Body of pancreas (tissue), 4 donors: Measurements from ENCODE around the gene S1PR3. TPM values are rescaled to one million over a fixed set of nuclear protein-coding genes. Genes with fewer than 3 reads are reported as not detected.
A peak's percentile ranks its signal among the peaks of the same experiment; 100 is the strongest.

Experiments used
- ATAC-seq: fragments of 150-250 bp; one replicate; pipeline ENCODE4 v1.9.1; 2016
- DNase-seq, 4 donors: peaks; one replicate each; pipeline ENCODE4 v3.0.0-alpha.2; 2019
- H3K27ac ChIP-seq, 4 donors: fragments of 200-600 bp; sonication (generic); 1 replicate in 3 of 4; 2 replicates in 1 of 4; pipeline versions ENCODE4 v1.5.1 to v1.6.1; 2016 to 2019; ENCODE audit warnings: mild to moderate bottlenecking in 1 of 4, mixed read lengths in 1 of 4, moderate library complexity in 1 of 4
- H3K27me3 ChIP-seq, 2 donors: fragments of 200-600 bp; sonication (generic); one replicate each; pipeline ENCODE4 v1.6.0; 2016; ENCODE audit warnings: mild to moderate bottlenecking in 1 of 2
- H3K36me3 ChIP-seq, 2 donors: fragments of 200-600 bp; sonication (generic); replicated peaks in 1 of 2; 2 replicates each; pipeline ENCODE4 v1.5.1; 2016; ENCODE audit warnings: low read depth in 2 of 2; ENCODE audit not compliant: insufficient read depth in 1 of 2
- H3K4me1 ChIP-seq: fragments of 200-600 bp; sonication (generic); one replicate; pipeline ENCODE4 v1.6.0; 2016
- H3K4me3 ChIP-seq, 2 donors: fragments of 200-600 bp; sonication (generic); 1 replicate in 1 of 2; 2 replicates in 1 of 2; pipeline ENCODE4 v1.5.1; 2016 to 2019
- H3K9me3 ChIP-seq, 3 donors: fragments of 200-600 bp; sonication (generic); 1 replicate in 2 of 3; 2 replicates in 1 of 3; pipeline ENCODE4 v1.5.1; 2016
- CTCF ChIP-seq, 7 experiments: fragments of 450-650 bp in 4 of 7; fragments of 200-600 bp in 3 of 7; sonication (generic) in 3 of 7; IDR thresholded peaks; one replicate each; pipeline ENCODE4 v1.5.1; 2016 to 2019; ENCODE audit warnings: antibody characterized with exemption in 7 of 7
- POLR2A ChIP-seq, 3 donors: fragments of 450-650 bp; IDR thresholded peaks; one replicate each; pipeline ENCODE4 v1.6.1; 2016; ENCODE audit warnings: antibody characterized with exemption in 3 of 3, mild to moderate bottlenecking in 2 of 3
- WGBS, 2 donors: methylation state at CpG; one replicate each; pipeline ENCODE4 v1.1.5; 2017; 5-methylcytosine and 5-hydroxymethylcytosine counted together
- intact Hi-C: fragments of 100-400 bp; cut with DNase I; formaldehyde crosslinking; loops from one replicate; pipeline ENCODE4 v1.15.1; 2023
- total RNA-seq, 2 donors: library from RNA; depleted of rRNA; stranded (reverse); fragments of >200 nt; gene quantifications; one replicate each; pipeline ENCODE4 v1.1.0, GENCODE V29; 2016

The S1PR3 gene
- total RNA-seq, 2 donors from 2014 or later, result 2.3 to 6.6 TPM

- peak overlapping the region in 3 of 4 donors; percentile 46 to 73 (median 69) for H3K27ac ChIP-seq
- 76 to 80% methylated on average over 1 to 2 of the region's 2 CpGs for WGBS, 2 donors
- TF ChIP-seq POLR2A (IDR thresholded peaks at IDR 0.05) (no peak), CTCF (IDR thresholded peaks at IDR 0.05) (no peak)
Observed at GRCh38 chr9:88954066-88954465, 37.2 kb upstream of the S1PR3 start.

GRCh38 chr9:88957526-88957925 is 33.7 kb upstream of the S1PR3 start:
- WGBS, 2 donors, result 61 to 73% methylated on average over 3 of the region's 3 CpGs
- Histone ChIP-seq H3K27me3 (no peaks in the 10 kb centered on the region), H3K27ac (no peak overlapping the region), H3K4me3 (no peak overlapping the region), H3K9me3 (no peaks in the 10 kb centered on the region), H3K36me3 (no peaks in the 10 kb centered on the region), H3K4me1 (no peaks in the 10 kb centered on the region)
- intact Hi-C loops, result no loop called here
- no peak for TF ChIP-seq POLR2A (IDR thresholded peaks at IDR 0.05)
- TF ChIP-seq CTCF (IDR thresholded peaks at IDR 0.05), result no peak
- DNase-seq (no peak), ATAC-seq (no peak)

More at GRCh38 chr9:88954066-88954465, 37.2 kb upstream of the S1PR3 start:
- Histone ChIP-seq H3K4me3 (no peak overlapping the region), H3K9me3 (no peaks in the 10 kb centered on the region), H3K27me3 (no peaks in the 10 kb centered on the region), H3K36me3 (no peaks in the 10 kb centered on the region), H3K4me1 (peaks cover 21% of the 10 kb centered on the region)
- no peak for DNase-seq
- intact Hi-C loops, result no loop called here
- no peak for ATAC-seq

- no peak for ATAC-seq
- H3K4me3 ChIP-seq, result no peak overlapping the region
- no peaks in the 10 kb centered on the region for H3K9me3 ChIP-seq
- TF ChIP-seq CTCF (IDR thresholded peaks at IDR 0.05) (no peak), POLR2A (IDR thresholded peaks at IDR 0.05) (no peak)
- 89% methylated on average over 5 of the region's 5 CpGs for WGBS, 2 donors
- no peaks in the 10 kb centered on the region for H3K36me3 ChIP-seq
- no peak overlapping the region for H3K27ac ChIP-seq
- no peak for DNase-seq
- no peaks in the 10 kb centered on the region for H3K4me1 ChIP-seq
- no peaks in the 10 kb centered on the region for H3K27me3 ChIP-seq
- intact Hi-C loops, result no loop called here
Observed at GRCh38 chr9:88959727-88960469, 31.4 kb upstream of the S1PR3 start.

GRCh38 chr9:88960632-88961031 is 30.6 kb upstream of the S1PR3 start:
- TF ChIP-seq CTCF (IDR thresholded peaks at IDR 0.05), result no peak
- TF ChIP-seq POLR2A (IDR thresholded peaks at IDR 0.05), result no peak
- Histone ChIP-seq H3K4me3 (no peak overlapping the region), H3K27ac (no peak overlapping the region), H3K4me1 (no peaks in the 10 kb centered on the region), H3K9me3 (no peaks in the 10 kb centered on the region), H3K36me3 (no peaks in the 10 kb centered on the region), H3K27me3 (no peaks in the 10 kb centered on the region)
- ATAC-seq (no peak), DNase-seq (no peak)
- intact Hi-C loops, result no loop called here
- 82 to 83% methylated on average over 3 of the region's 3 CpGs for WGBS, 2 donors

- H3K36me3 ChIP-seq, result no peaks in the 10 kb centered on the region
- no peak for TF ChIP-seq CTCF (IDR thresholded peaks at IDR 0.05)
- TF ChIP-seq POLR2A (IDR thresholded peaks at IDR 0.05), result no peak
- H3K27ac ChIP-seq, result no peak overlapping the region
- intact Hi-C loops, result no loop called here
- H3K27me3 ChIP-seq, result no peaks in the 10 kb centered on the region
- ATAC-seq, result no peak
- H3K9me3 ChIP-seq, result no peaks in the 10 kb centered on the region
- WGBS, 2 donors, result 47 to 76% methylated on average over 8 of the region's 8 CpGs
- no peak overlapping the region for H3K4me3 ChIP-seq
- H3K4me1 ChIP-seq, result peaks cover 24% of the 10 kb centered on the region
- no peak for DNase-seq
Observed at GRCh38 chr9:88965473-88965872, 25.8 kb upstream of the S1PR3 start.
